ENCODE measurements around the gene SMTNL2.

DNA sequence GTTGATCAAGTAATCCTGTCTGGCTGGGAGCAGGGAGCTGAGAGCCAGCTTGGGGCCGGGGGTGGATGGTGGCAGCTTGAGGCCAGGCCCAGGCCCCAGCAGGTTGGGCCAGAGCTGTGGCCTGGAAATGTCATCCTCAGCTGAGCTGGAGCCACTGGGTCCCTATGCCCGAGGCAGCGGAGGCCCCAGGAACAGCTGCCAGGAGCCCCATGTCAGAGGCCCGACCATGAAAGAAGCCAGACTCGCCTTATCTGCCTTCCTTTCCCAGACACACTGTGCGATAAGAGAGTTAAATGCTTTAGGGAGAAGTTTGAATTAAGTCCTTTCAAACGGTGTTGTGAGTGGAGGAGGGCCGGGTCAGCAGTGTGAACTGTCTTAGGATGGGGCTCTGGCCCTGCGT lies 3.5 kb downstream of the SMTNL2 start:
- TF ChIP-seq CBFB (CRISPR knock-in tag; IDR thresholded peaks at IDR 0.05) (no peak), IRF1 (CRISPR knock-in tag; IDR thresholded peaks at IDR 0.05; ENCODE audit: borderline replicate concordance) (no peak), ATF7 (IDR thresholded peaks at IDR 0.05) (no peak), CBFA2T2 (conservative IDR thresholded peaks at IDR 0.05) (peak; percentile 69), RFX5 (IDR thresholded peaks at IDR 0.05; ENCODE audit: low read depth, low read length) (no peak), MAFK (IDR thresholded peaks at IDR 0.05; ENCODE audit: low read length) (no peak), JUN (IDR thresholded peaks at IDR 0.05; ENCODE audit: borderline replicate concordance, low read depth, low read length) (no peak), JUN (CRISPR knock-in tag; IDR thresholded peaks at IDR 0.05; ENCODE audit: borderline replicate concordance) (no peak), PRPF4 (IDR thresholded peaks at IDR 0.05; ENCODE audit: insufficient read depth, low read depth, low read length, poor library complexity, severe bottlenecking) (no peak), RAD21 (CRISPR knock-in tag; conservative IDR thresholded peaks at IDR 0.05 in 1 of 2, IDR thresholded peaks at IDR 0.05 in 1 of 2) (no peak)
- TF ChIP-seq, protein P1, sequence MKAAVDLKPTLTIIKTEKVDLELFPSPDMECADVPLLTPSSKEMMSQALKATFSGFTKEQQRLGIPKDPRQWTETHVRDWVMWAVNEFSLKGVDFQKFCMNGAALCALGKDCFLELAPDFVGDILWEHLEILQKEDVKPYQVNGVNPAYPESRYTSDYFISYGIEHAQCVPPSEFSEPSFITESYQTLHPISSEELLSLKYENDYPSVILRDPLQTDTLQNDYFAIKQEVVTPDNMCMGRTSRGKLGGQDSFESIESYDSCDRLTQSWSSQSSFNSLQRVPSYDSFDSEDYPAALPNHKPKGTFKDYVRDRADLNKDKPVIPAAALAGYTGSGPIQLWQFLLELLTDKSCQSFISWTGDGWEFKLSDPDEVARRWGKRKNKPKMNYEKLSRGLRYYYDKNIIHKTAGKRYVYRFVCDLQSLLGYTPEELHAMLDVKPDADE (conservative IDR thresholded peaks at IDR 0.05; ENCODE audit: control insufficient read depth, low read depth, low read length), result no peak
- TF ChIP-seq, protein P2, sequence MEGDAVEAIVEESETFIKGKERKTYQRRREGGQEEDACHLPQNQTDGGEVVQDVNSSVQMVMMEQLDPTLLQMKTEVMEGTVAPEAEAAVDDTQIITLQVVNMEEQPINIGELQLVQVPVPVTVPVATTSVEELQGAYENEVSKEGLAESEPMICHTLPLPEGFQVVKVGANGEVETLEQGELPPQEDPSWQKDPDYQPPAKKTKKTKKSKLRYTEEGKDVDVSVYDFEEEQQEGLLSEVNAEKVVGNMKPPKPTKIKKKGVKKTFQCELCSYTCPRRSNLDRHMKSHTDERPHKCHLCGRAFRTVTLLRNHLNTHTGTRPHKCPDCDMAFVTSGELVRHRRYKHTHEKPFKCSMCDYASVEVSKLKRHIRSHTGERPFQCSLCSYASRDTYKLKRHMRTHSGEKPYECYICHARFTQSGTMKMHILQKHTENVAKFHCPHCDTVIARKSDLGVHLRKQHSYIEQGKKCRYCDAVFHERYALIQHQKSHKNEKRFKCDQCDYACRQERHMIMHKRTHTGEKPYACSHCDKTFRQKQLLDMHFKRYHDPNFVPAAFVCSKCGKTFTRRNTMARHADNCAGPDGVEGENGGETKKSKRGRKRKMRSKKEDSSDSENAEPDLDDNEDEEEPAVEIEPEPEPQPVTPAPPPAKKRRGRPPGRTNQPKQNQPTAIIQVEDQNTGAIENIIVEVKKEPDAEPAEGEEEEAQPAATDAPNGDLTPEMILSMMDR (IDR thresholded peaks at IDR 0.05 in 2 of 3, conservative IDR thresholded peaks at IDR 0.05 in 1 of 3; ENCODE audit: insufficient read depth in 2 of 3, low read depth in 1 of 3, low read length in 3 of 3), result no peak
- TF ChIP-seq, protein P3, sequence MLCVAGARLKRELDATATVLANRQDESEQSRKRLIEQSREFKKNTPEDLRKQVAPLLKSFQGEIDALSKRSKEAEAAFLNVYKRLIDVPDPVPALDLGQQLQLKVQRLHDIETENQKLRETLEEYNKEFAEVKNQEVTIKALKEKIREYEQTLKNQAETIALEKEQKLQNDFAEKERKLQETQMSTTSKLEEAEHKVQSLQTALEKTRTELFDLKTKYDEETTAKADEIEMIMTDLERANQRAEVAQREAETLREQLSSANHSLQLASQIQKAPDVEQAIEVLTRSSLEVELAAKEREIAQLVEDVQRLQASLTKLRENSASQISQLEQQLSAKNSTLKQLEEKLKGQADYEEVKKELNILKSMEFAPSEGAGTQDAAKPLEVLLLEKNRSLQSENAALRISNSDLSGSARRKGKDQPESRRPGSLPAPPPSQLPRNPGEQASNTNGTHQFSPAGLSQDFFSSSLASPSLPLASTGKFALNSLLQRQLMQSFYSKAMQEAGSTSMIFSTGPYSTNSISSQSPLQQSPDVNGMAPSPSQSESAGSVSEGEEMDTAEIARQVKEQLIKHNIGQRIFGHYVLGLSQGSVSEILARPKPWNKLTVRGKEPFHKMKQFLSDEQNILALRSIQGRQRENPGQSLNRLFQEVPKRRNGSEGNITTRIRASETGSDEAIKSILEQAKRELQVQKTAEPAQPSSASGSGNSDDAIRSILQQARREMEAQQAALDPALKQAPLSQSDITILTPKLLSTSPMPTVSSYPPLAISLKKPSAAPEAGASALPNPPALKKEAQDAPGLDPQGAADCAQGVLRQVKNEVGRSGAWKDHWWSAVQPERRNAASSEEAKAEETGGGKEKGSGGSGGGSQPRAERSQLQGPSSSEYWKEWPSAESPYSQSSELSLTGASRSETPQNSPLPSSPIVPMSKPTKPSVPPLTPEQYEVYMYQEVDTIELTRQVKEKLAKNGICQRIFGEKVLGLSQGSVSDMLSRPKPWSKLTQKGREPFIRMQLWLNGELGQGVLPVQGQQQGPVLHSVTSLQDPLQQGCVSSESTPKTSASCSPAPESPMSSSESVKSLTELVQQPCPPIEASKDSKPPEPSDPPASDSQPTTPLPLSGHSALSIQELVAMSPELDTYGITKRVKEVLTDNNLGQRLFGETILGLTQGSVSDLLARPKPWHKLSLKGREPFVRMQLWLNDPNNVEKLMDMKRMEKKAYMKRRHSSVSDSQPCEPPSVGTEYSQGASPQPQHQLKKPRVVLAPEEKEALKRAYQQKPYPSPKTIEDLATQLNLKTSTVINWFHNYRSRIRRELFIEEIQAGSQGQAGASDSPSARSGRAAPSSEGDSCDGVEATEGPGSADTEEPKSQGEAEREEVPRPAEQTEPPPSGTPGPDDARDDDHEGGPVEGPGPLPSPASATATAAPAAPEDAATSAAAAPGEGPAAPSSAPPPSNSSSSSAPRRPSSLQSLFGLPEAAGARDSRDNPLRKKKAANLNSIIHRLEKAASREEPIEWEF (CRISPR knock-in tag; IDR thresholded peaks at IDR 0.05), result no peak
